Activated T-helper 1 cell treated with anti-CD3 and anti-CD28 coated beads, Interleukin-12 subunit alpha, Interleukin-12 subunit beta, Interleukin-2, Interleukin-4 antibody, amounts not matched to agents 30 ng/mL and 10 ng/mL and 1 ng/mL, durations not matched to agents 14 hours and 24 hours and 36 hours (primary cell): ENCODE results near the gene FAM234B. TPM values are rescaled to one million over a fixed set of nuclear protein-coding genes. Genes with fewer than 3 reads are reported as not detected.

ENCODE experiments used
- DNase-seq: peaks from one replicate; pipeline ENCODE4 v3.0.0; 2021; ENCODE audit warnings: low spot score
- H3K27ac Mint-ChIP-seq: one replicate; pipeline ENCODE4 v1.8.0; 2021; ENCODE audit warnings: mild to moderate bottlenecking, mixed read lengths
- H3K27me3 Mint-ChIP-seq: one replicate; pipeline ENCODE4 v1.8.0; 2022; ENCODE audit warnings: mild to moderate bottlenecking, moderate library complexity, mixed read lengths; ENCODE audit not compliant: insufficient read depth
- H3K36me3 Mint-ChIP-seq: one replicate; pipeline ENCODE4 v1.8.0; 2021; ENCODE audit warnings: low read depth, mixed read lengths
- H3K4me1 Mint-ChIP-seq: one replicate; pipeline ENCODE4 v1.8.0; 2021; ENCODE audit warnings: low read depth, mixed read lengths
- H3K4me3 Mint-ChIP-seq: one replicate; pipeline ENCODE4 v1.8.0; 2021; ENCODE audit warnings: mild to moderate bottlenecking, moderate library complexity, mixed read lengths
- H3K9me3 Mint-ChIP-seq: one replicate; pipeline ENCODE4 v1.8.0; 2021; ENCODE audit warnings: mixed read lengths
- intact Hi-C: fragments of 100-400 bp; cut with micrococcal nuclease; formaldehyde crosslinking; loops from one replicate; pipeline ENCODE4 v1.15.1; 2024
- total RNA-seq: library from RNA; stranded (reverse); gene quantifications from 2 replicates; pipeline ENCODE4 v1.2.3, GENCODE V29; 2022

FAM234B gene
- total RNA-seq, 1 donor from 2014 or later: 6.0 TPM

GRCh38 chr12:13090054-13090453 is 45.9 kb downstream of the FAM234B start:
- Mint-ChIP-seq H3K27ac (no peak overlapping the region), H3K36me3 (no peaks in the 10 kb centered on the region), H3K9me3 (no peaks in the 10 kb centered on the region), H3K4me3 (no peak overlapping the region), H3K27me3 (peaks cover 17% of the 10 kb centered on the region), H3K4me1 (peaks cover 8% of the 10 kb centered on the region)
- intact Hi-C loops: no loop called here
- DNase-seq: no peak

DNA sequence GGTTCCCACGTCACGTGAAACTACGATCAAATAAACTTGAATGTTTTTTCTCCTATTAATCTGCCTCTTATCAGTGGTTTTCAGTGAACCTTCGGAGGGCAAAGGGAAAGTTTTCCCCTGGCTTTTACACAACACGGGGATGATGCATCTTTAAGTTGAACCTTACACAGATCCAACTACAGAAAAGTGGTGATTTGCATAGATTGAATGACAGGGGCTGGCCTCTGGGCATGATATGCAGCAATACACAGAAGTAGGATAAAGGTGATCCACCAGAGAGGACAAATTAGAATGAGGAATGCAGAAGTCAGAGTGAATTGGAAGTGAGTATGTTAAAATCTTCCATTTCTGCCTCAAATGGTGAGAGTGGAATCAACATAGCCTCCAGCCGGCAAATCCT is 47.7 kb downstream of the FAM234B start:
- DNase-seq: no peak
- H3K27me3 Mint-ChIP-seq: peaks cover 17% of the 10 kb centered on the region
- no peak overlapping the region for H3K4me3 Mint-ChIP-seq
- no peak overlapping the region for H3K27ac Mint-ChIP-seq
- H3K36me3 Mint-ChIP-seq: no peaks in the 10 kb centered on the region
- no peaks in the 10 kb centered on the region for H3K9me3 Mint-ChIP-seq
- no peaks in the 10 kb centered on the region for H3K4me1 Mint-ChIP-seq
- intact Hi-C loops: no loop called here

GRCh38 chr12:13093191-13093847 is 49.1 kb downstream of the FAM234B start:
- Mint-ChIP-seq H3K27ac (no peak overlapping the region), H3K4me3 (no peak overlapping the region), H3K36me3 (no peaks in the 10 kb centered on the region), H3K4me1 (peaks cover 9% of the 10 kb centered on the region), H3K27me3 (peaks cover 17% of the 10 kb centered on the region), H3K9me3 (no peaks in the 10 kb centered on the region)
- intact Hi-C loops: no loop called here
- DNase-seq: no peak

- intact Hi-C loops: no loop called here
- no peaks in the 10 kb centered on the region for H3K9me3 Mint-ChIP-seq
- peaks cover 17% of the 10 kb centered on the region for H3K27me3 Mint-ChIP-seq
Observed at GRCh38 chr12:13093848-13094220, 49.7 kb downstream of the FAM234B start.

GRCh38 chr12:13094367-13094766 is 50.2 kb downstream of the FAM234B start:
- intact Hi-C loops: no loop called here
- Mint-ChIP-seq H3K27ac (no peak overlapping the region), H3K4me1 (peaks cover 20% of the 10 kb centered on the region), H3K9me3 (no peaks in the 10 kb centered on the region), H3K4me3 (no peak overlapping the region), H3K27me3 (peaks cover 17% of the 10 kb centered on the region), H3K36me3 (no peaks in the 10 kb centered on the region)
- DNase-seq: no peak

More at GRCh38 chr12:13093848-13094220, 49.7 kb downstream of the FAM234B start:
- Mint-ChIP-seq H3K36me3 (no peaks in the 10 kb centered on the region), H3K27ac (no peak overlapping the region), H3K4me3 (no peak overlapping the region), H3K4me1 (peaks cover 14% of the 10 kb centered on the region)
- no peak for DNase-seq

- Mint-ChIP-seq H3K27ac (no peak overlapping the region), H3K27me3 (peaks cover 17% of the 10 kb centered on the region), H3K4me3 (no peak overlapping the region), H3K9me3 (no peaks in the 10 kb centered on the region), H3K4me1 (peaks cover 28% of the 10 kb centered on the region), H3K36me3 (no peaks in the 10 kb centered on the region)
- no peak for DNase-seq
- intact Hi-C loops: no loop called here
Observed at GRCh38 chr12:13095266-13095995, 51.2 kb downstream of the FAM234B start.

GRCh38 chr12:13097491-13098011 is 53.4 kb downstream of the FAM234B start:
- H3K4me1 Mint-ChIP-seq: peaks cover 34% of the 10 kb centered on the region
- H3K36me3 Mint-ChIP-seq: no peaks in the 10 kb centered on the region
- peak overlapping the region; percentile 68 for H3K27ac Mint-ChIP-seq
- H3K9me3 Mint-ChIP-seq: no peaks in the 10 kb centered on the region
- intact Hi-C loops: loop anchor here (1.0 to 2.0 kb wide), 6 partner anchors 67 to 309 kb away; no protein-coding TSS in a partner anchor
- peak overlapping the region; percentile 56 for H3K4me3 Mint-ChIP-seq
- DNase-seq: no peak
- H3K27me3 Mint-ChIP-seq: peaks cover 5% of the 10 kb centered on the region

DNA sequence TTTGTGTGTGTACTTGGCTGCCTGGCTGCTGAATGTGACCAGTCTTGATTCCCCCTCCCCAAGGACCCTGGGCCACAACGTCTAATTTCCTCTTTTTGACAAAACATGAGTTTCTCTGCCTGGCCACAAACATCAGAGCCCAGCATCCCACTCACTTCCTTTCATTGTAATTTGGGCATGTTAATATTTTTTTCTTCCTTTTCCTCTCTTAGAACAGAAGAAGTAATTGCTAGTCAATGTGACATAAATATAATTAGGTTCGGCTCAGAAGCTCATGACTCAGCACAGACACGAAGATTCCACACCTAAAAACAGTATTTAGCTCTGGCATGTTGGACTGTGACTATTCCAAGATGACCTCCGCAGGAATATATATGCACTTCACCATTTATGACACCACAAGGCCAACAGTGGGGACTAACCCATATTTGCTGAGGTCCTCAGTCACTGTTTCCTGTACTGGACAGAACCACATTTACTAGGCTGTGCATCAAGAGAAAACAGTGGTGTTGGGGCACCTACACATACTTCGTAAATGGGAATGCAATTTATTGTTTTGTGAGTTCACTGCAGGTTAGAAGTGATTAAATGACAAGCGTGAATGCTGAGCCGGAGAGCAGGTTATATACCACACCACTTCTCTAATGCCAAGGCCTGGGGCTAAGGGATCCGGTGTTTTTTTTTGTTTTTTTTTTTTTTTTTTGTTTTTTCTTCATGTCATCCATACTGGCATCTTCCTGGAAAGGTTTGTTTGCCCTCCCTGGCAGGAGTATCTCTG is 55.1 kb downstream of the FAM234B start:
- Mint-ChIP-seq H3K4me3 (peak overlapping the region; percentile 20), H3K9me3 (no peaks in the 10 kb centered on the region), H3K4me1 (peaks cover 43% of the 10 kb centered on the region), H3K36me3 (no peaks in the 10 kb centered on the region), H3K27me3 (peaks cover 3% of the 10 kb centered on the region), H3K27ac (peak overlapping the region; percentile 73)
- intact Hi-C loops: loop anchor here (2.0 kb wide), 3 partner anchors 66 to 310 kb away; no protein-coding TSS in a partner anchor
- DNase-seq: no peak

DNA sequence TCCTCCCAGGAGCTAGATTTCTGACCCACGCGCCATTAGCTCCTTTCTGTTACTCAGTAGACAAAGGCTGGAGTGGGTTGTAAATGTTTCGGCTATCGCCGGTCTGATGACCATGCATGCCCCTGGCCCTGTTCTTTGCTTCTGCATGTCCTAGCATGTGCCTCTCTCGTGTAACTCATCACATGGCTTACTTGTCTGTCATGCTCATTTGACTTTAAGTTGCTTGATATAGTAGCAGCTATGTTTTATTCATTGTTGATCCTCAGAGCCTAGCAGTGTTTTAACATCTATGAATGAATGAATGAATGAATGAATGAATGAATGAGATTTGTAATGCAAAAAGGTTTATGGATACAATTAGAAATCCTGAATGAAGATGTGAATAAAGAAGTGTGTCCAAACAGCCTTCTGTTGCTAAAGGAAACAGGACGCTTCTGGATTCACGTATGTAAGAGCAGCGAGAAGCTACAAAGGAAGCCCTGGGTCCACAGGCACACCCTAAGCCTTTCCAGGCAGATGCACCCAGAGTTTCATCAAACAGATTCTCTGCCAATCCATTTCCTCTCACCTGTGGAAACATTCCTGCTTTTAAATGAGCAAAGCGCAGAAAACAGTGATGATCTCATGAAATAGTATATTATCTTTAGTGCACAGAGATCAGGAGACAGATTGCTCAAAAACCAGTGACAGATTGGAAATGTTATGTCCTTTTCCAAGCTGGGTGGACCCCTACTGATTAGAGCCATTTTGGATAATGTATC is 55.8 kb downstream of the FAM234B start:
- H3K27ac Mint-ChIP-seq: peak overlapping the region; percentile 89
- H3K36me3 Mint-ChIP-seq: no peaks in the 10 kb centered on the region
- no peaks in the 10 kb centered on the region for H3K9me3 Mint-ChIP-seq
- no peaks in the 10 kb centered on the region for H3K27me3 Mint-ChIP-seq
- peaks cover 43% of the 10 kb centered on the region for H3K4me1 Mint-ChIP-seq
- no peak for DNase-seq
- H3K4me3 Mint-ChIP-seq: peak overlapping the region; percentile 74
- intact Hi-C loops: loop anchor here (2.0 to 10.0 kb wide), 6 partner anchors 65 to 745 kb away; partner anchors contain the start of genes BORCS5, DDX47 and MANSC1

- H3K36me3 Mint-ChIP-seq: no peaks in the 10 kb centered on the region
- no peaks in the 10 kb centered on the region for H3K9me3 Mint-ChIP-seq
- peaks cover 43% of the 10 kb centered on the region for H3K4me1 Mint-ChIP-seq
- peaks cover 2% of the 10 kb centered on the region for H3K27me3 Mint-ChIP-seq
- intact Hi-C loops: loop anchor here (5.0 to 10.0 kb wide), 3 partner anchors 242 to 746 kb away; partner anchors contain the start of genes BORCS5, DDX47 and MANSC1
- peak overlapping the region; percentile 74 for H3K4me3 Mint-ChIP-seq
- no peak for DNase-seq
- peak overlapping the region; percentile 89 for H3K27ac Mint-ChIP-seq
Observed at GRCh38 chr12:13100605-13100881, 56.4 kb downstream of the FAM234B start.

DNA sequence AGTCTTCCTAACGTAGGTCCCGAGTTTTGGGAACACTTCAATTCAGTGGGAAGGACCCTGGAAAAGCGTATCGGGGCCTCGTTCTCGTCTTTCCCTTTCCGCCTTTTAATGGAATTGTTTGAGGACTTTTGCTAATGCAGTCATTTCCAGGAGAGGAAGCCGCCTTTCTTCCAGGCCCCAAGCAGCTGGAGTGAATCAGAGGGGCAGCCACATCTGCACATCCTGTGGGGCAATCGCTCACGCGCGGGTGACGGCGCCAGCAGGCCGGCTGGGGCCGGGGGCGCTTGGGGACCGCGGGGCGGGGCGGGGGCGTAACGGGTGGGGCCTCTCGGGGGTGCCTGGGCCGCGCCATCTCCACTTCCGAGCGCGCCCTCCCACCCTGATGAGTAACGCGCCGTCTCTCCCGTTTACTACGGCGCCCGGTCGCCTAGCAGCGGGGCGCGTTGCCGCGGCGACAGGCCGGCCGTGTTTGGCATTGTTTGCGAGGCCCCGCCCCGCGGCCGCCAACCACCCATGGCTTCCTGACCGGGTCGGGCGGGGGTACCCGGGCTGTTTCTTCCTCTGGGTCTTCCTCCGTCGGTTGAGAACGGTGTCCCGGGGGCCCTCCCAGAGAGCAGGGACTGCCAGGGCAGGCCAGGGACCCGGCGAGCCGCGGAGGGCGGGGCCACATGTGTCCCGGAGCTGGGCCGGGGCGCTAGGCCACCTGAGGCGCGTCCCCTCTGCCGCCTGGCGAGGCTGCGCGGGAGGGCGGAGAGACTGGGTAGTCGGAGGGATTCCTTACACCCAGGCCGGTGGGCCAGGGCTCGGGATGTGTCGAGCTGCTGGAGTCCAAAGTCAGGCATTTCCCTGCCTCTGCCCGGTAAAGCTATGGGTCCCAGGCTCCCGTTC is 56.9 kb downstream of the FAM234B start:
- H3K4me1 Mint-ChIP-seq: peaks cover 43% of the 10 kb centered on the region
- H3K27ac Mint-ChIP-seq: peak overlapping the region; percentile 89
- no peaks in the 10 kb centered on the region for H3K36me3 Mint-ChIP-seq
- peak; percentile 90 for DNase-seq
- intact Hi-C loops: loop anchor here (1.0 to 10.0 kb wide), 7 partner anchors 57 to 746 kb away; partner anchors contain the start of genes BORCS5, DDX47, EMP1 and FAM234B
- no peaks in the 10 kb centered on the region for H3K9me3 Mint-ChIP-seq
- peak overlapping the region; percentile 74 for H3K4me3 Mint-ChIP-seq
- peaks cover 5% of the 10 kb centered on the region for H3K27me3 Mint-ChIP-seq
